ENCODE results near the gene AMPD2. TPM values are rescaled to one million over a fixed set of nuclear protein-coding genes. Genes with fewer than 3 reads are reported as not detected.

AMPD2 gene
- total and polyA plus RNA-seq, 4 donors, result 19.2 to 87.4 (median 22.7) TPM

GRCh38 chr1:109631513-109632505 is 12.2 kb downstream of the AMPD2 start:
- no peak overlapping the region for H3K27ac ChIP-seq (ENCODE audit: low read depth in 1 of 2, low read length in 2 of 2)
- 92% methylated on average over 16 of the region's 16 CpGs for WGBS
- H3K9ac ChIP-seq (ENCODE audit: low read depth in 1 of 2, low read length in 2 of 2), result no peak overlapping the region
- no peak overlapping the region for H3K4me3 ChIP-seq (ENCODE audit: low read depth in 1 of 3, low read length in 3 of 3)
- peaks cover 0 to 9% (median 4%) of the 10 kb centered on the region in 4 donors for H3K4me1 ChIP-seq (ENCODE audit: control insufficient read depth in 4 of 4, insufficient read depth in 4 of 4, low read length in 3 of 4)
- no peak for DNase-seq (ENCODE audit: low spot score)
- no peak for TF ChIP-seq FOXA2 (IDR thresholded peaks at IDR 0.05)
- TF ChIP-seq NR2F2 (IDR thresholded peaks at IDR 0.05), result no peak
- TF ChIP-seq REST (IDR thresholded peaks at IDR 0.05), result no peak
- TF ChIP-seq GABPA (IDR thresholded peaks at IDR 0.05 in 1 of 2, conservative IDR thresholded peaks at IDR 0.05 in 1 of 2), result no peak
- TF ChIP-seq, protein P1, sequence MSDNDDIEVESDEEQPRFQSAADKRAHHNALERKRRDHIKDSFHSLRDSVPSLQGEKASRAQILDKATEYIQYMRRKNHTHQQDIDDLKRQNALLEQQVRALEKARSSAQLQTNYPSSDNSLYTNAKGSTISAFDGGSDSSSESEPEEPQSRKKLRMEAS (IDR thresholded peaks at IDR 0.05), result no peak
- TF ChIP-seq, protein P2, sequence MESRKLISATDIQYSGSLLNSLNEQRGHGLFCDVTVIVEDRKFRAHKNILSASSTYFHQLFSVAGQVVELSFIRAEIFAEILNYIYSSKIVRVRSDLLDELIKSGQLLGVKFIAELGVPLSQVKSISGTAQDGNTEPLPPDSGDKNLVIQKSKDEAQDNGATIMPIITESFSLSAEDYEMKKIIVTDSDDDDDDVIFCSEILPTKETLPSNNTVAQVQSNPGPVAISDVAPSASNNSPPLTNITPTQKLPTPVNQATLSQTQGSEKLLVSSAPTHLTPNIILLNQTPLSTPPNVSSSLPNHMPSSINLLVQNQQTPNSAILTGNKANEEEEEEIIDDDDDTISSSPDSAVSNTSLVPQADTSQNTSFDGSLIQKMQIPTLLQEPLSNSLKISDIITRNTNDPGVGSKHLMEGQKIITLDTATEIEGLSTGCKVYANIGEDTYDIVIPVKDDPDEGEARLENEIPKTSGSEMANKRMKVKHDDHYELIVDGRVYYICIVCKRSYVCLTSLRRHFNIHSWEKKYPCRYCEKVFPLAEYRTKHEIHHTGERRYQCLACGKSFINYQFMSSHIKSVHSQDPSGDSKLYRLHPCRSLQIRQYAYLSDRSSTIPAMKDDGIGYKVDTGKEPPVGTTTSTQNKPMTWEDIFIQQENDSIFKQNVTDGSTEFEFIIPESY (IDR thresholded peaks at IDR 0.05), result no peak
- no peak for TF ChIP-seq YY1 (IDR thresholded peaks at IDR 0.05)
- TF ChIP-seq JUND (IDR thresholded peaks at IDR 0.05), result no peak
- TF ChIP-seq SP1 (IDR thresholded peaks at IDR 0.05), result no peak
- H3K27me3 ChIP-seq (ENCODE audit: control insufficient read depth in 4 of 4, insufficient read depth in 4 of 4, low read length in 3 of 4), result no peaks in the 10 kb centered on the region
- H3K36me3 ChIP-seq (ENCODE audit: control insufficient read depth in 4 of 4, insufficient read depth in 3 of 4, low read depth in 1 of 4, low read length in 3 of 4), result peaks cover 14 to 51% (median 23%) of the 10 kb centered on the region in 4 donors
- H3K9me3 ChIP-seq (ENCODE audit: control insufficient read depth in 4 of 4, low read length in 3 of 4), result no peaks in the 10 kb centered on the region

DNA sequence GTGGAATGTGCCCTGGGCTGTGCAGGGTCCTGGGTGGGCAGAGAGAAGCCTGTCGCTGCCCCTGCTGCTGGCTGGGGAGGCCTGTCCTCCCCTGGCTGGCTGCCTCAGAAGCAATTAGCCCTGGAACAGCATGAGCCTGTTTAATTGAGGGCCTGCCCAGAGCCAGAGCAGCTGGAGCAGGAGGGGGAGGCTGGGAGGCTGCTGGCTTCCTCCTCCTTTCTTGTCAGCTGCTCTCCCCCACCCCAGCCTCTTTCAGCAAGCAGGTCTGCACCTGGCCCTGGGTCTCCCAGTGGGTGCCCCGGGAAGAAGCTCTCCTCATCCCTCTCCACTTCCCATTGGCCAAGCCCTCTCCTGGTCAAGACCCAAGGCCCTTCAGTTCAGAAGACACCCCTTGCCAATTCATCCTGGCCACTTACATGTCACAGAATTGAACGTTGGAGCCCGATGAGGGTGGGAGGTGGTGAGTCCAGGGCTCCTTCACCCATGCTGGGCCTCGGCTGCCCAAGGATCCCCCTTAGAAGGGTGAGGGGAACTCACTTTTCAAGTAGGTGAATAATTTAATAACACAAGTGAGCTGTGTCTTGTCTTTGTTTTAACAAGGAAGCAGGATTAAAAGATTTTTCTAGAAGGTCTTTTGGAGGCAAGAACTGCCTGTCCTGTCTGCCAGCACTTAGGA is 13.2 kb downstream of the AMPD2 start:
- H3K4me3 ChIP-seq (ENCODE audit: low read depth in 1 of 3, low read length in 3 of 3), result no peak overlapping the region
- no peaks in the 10 kb centered on the region for H3K27me3 ChIP-seq (ENCODE audit: control insufficient read depth in 4 of 4, insufficient read depth in 4 of 4, low read length in 3 of 4)
- H3K4me1 ChIP-seq (ENCODE audit: control insufficient read depth in 4 of 4, insufficient read depth in 4 of 4, low read length in 3 of 4), result peaks cover 0 to 9% (median 4%) of the 10 kb centered on the region in 4 donors
- DNase-seq (ENCODE audit: low spot score), result no peak
- 76% methylated on average over 5 of the region's 5 CpGs for WGBS
- H3K9me3 ChIP-seq (ENCODE audit: control insufficient read depth in 4 of 4, low read length in 3 of 4), result no peaks in the 10 kb centered on the region
- no peak overlapping the region for H3K27ac ChIP-seq (ENCODE audit: low read depth in 1 of 2, low read length in 2 of 2)
- H3K9ac ChIP-seq (ENCODE audit: low read depth in 1 of 2, low read length in 2 of 2), result no peak overlapping the region
- peaks cover 7 to 41% (median 17%) of the 10 kb centered on the region in 4 donors for H3K36me3 ChIP-seq (ENCODE audit: control insufficient read depth in 4 of 4, insufficient read depth in 3 of 4, low read depth in 1 of 4, low read length in 3 of 4)
- TF ChIP-seq HNF4A (conservative IDR thresholded peaks at IDR 0.05) (no peak), ATF3 (IDR thresholded peaks at IDR 0.05) (no peak), NR2F2 (IDR thresholded peaks at IDR 0.05) (no peak), SP1 (IDR thresholded peaks at IDR 0.05) (no peak), HNF4G (IDR thresholded peaks at IDR 0.05) (no peak), REST (IDR thresholded peaks at IDR 0.05) (no peak), FOXA2 (IDR thresholded peaks at IDR 0.05) (no peak), TAF1 (conservative IDR thresholded peaks at IDR 0.05) (no peak), FOXA1 (IDR thresholded peaks at IDR 0.05) (no peak)
- TF ChIP-seq, protein P3, sequence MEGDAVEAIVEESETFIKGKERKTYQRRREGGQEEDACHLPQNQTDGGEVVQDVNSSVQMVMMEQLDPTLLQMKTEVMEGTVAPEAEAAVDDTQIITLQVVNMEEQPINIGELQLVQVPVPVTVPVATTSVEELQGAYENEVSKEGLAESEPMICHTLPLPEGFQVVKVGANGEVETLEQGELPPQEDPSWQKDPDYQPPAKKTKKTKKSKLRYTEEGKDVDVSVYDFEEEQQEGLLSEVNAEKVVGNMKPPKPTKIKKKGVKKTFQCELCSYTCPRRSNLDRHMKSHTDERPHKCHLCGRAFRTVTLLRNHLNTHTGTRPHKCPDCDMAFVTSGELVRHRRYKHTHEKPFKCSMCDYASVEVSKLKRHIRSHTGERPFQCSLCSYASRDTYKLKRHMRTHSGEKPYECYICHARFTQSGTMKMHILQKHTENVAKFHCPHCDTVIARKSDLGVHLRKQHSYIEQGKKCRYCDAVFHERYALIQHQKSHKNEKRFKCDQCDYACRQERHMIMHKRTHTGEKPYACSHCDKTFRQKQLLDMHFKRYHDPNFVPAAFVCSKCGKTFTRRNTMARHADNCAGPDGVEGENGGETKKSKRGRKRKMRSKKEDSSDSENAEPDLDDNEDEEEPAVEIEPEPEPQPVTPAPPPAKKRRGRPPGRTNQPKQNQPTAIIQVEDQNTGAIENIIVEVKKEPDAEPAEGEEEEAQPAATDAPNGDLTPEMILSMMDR (IDR thresholded peaks at IDR 0.05; ENCODE audit: low read depth, low read length, missing input control), result no peak
- TF ChIP-seq, protein P2 (IDR thresholded peaks at IDR 0.05), result no peak

Data from liver (tissue), 9 donors.